ENCODE data around the gene ASAP2.
"Not testable (repeated sequence)": the region's sequence is repeated elsewhere in the genome, so short reads cannot be mapped to it uniquely, and the experiment has no call there.

Gene ASAP2

GRCh38 chr2:9251154-9252001 is 44.8 kb downstream of the ASAP2 start:
- DNase-seq (ENCODE audit: low read depth, low spot score) = no peak

GRCh38 chr2:9252002-9252357 is 45.4 kb downstream of the ASAP2 start:
- no peak for DNase-seq (ENCODE audit: low read depth, low spot score)

- no peak for DNase-seq (ENCODE audit: low read depth, low spot score)
These were observed 48.8 kb downstream of the ASAP2 start for GRCh38 chr2:9255416-9255815.

- no peak for DNase-seq (ENCODE audit: low read depth, low spot score)
These were observed 49.5 kb downstream of the ASAP2 start for GRCh38 chr2:9256147-9256546.

GRCh38 chr2:9256570-9257043 is 50.0 kb downstream of the ASAP2 start:
- DNase-seq (ENCODE audit: low read depth, low spot score) = no peak

- DNase-seq (ENCODE audit: low read depth, low spot score) = no peak
These were observed 51.9 kb downstream of the ASAP2 start for GRCh38 chr2:9258501-9258900.

GRCh38 chr2:9258953-9259399 is 52.4 kb downstream of the ASAP2 start:
- DNase-seq (ENCODE audit: low read depth, low spot score) = no peak

GRCh38 chr2:9260464-9260918 is 53.9 kb downstream of the ASAP2 start:
- DNase-seq (ENCODE audit: low read depth, low spot score) = no peak

GRCh38 chr2:9261231-9261883 is 54.7 kb downstream of the ASAP2 start:
- no peak for DNase-seq (ENCODE audit: low read depth, low spot score)

- no peak for DNase-seq (ENCODE audit: low read depth, low spot score)
These were observed 56.1 kb downstream of the ASAP2 start for GRCh38 chr2:9262671-9263171.

- DNase-seq (ENCODE audit: low read depth, low spot score) = no peak
These were observed 56.8 kb downstream of the ASAP2 start for GRCh38 chr2:9263428-9263827.

- no peak for DNase-seq (ENCODE audit: low read depth, low spot score)
These were observed 57.7 kb downstream of the ASAP2 start for GRCh38 chr2:9264301-9264700.

GRCh38 chr2:9266711-9267110 is 60.1 kb downstream of the ASAP2 start:
- DNase-seq (ENCODE audit: low read depth, low spot score) = no peak

GRCh38 chr2:9267286-9267685 is 60.7 kb downstream of the ASAP2 start:
- DNase-seq (ENCODE audit: low read depth, low spot score) = not testable (repeated sequence)

- DNase-seq (ENCODE audit: low read depth, low spot score) = no peak
These were observed 61.9 kb downstream of the ASAP2 start for GRCh38 chr2:9268301-9269080.

- no peak for DNase-seq (ENCODE audit: low read depth, low spot score)
These were observed 62.7 kb downstream of the ASAP2 start for GRCh38 chr2:9269295-9269694.

GRCh38 chr2:9269695-9270360 is 63.2 kb downstream of the ASAP2 start:
- DNase-seq (ENCODE audit: low read depth, low spot score) = no peak

GRCh38 chr2:9271091-9271490 is 64.5 kb downstream of the ASAP2 start:
- DNase-seq (ENCODE audit: low read depth, low spot score) = no peak

- DNase-seq (ENCODE audit: low read depth, low spot score) = no peak
These were observed 65.1 kb downstream of the ASAP2 start for GRCh38 chr2:9271691-9272090.

GRCh38 chr2:9273486-9274130 is 67.0 kb downstream of the ASAP2 start:
- no peak for DNase-seq (ENCODE audit: low read depth, low spot score)
